Stimulated activated CD8-positive, alpha-beta memory T cell treated with anti-CD3 and anti-CD28 coated beads, Interleukin-4, amount 100 ng/mL, for 24 hours (primary cell): ENCODE results near the gene ANKRD33.

Experiments used
- DNase-seq: peaks from one replicate; pipeline ENCODE4 v3.0.0-alpha.2; 2020; ENCODE audit warnings: low read depth

ANKRD33 gene

GRCh38 chr12:51904951-51905470 lies 17.1 kb downstream of the ANKRD33 start:
- DNase-seq = no peak

- no peak for DNase-seq
Observed at GRCh38 chr12:51905471-51906429, 17.8 kb downstream of the ANKRD33 start.

DNA sequence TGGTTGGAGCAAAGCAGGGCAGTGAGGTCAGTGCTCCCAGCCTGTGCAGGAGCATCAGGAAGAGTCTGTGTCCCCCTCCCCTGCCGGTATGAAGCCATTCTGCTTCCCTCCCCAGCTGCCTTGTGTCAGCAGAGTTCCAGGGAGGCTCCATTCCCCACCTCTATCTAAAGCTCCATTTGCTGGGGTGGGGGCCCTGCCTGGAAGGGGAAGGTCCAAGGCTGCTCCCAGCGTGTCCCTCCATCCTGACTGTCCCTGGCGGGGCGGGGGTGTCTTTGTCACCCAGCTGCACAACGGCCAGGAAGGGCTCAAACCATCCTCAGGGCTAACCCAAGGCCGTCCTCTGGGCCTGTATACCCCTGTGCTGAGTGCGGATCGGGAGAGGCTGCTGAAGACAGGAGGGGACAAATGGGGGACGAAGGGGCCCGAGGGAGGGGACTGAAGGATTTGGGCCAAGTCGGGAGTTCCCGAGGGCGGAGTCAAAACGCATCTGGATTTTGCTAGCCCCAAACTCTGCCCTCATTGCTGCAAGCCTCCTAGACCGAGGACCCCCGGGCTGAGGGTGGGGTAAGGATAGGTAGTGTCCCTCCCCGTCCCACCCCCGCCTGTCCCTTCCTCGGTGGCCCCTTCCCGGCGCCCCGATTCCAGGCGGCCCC lies 18.7 kb downstream of the ANKRD33 start:
- no peak for DNase-seq

- DNase-seq = no peak
Observed at GRCh38 chr12:51907083-51907855, 19.4 kb downstream of the ANKRD33 start, which contains the start of gene ACVRL1. ACVRL1 (plus strand) TSS chr12:51907504; CDS start chr12:51912475, 4,971 bp downstream.

DNA sequence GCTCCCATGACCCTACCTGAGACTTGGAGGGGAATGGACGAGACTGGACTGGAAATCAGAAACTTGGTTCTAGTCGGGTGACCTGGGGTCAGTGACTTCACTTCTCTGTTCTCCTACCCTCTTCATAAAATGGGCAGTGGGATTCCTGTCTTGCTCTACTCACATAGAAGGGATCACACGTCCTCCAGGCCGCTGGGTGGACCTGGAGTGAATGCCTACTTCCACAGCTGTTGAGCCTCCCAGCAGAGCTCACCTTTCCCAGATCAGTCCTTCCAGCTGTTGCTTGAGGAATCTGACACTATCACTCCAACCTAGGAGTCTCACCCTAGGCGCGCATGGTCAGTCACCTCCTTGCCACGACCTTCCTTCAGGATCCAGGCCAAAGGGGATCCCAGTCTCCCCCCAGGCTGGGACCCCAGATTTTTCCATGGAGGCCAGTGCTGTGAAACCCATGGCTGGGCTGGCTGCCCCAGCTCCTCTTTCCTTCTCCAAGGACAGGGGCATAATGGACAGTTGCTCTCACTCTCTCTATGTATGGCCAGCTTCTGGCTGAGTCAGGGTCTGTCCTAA lies 20.0 kb downstream of the ANKRD33 start:
- no peak for DNase-seq

- no peak for DNase-seq
Observed at GRCh38 chr12:51908876-51909592, 21.1 kb downstream of the ANKRD33 start.

DNA sequence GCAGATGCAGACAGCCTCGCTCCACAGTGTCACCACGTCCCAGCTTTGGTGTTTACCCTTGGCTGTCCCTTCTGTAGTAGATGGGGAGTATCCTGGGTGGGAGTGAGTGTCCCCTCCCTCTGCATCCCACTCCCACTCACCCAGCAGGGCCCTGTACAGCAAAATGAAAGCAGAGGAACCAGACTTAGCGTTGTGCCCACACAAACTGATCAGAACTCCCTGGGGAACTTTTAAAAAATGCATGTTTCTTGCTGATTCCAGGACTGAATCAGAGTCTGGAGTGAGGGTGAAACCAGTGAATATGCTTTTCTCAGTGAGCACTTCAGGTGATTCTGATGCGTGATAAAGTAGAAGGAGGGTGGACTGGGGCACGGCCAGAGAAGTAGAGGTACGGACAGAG lies 22.3 kb downstream of the ANKRD33 start:
- no peak for DNase-seq

- DNase-seq = no peak
Observed at GRCh38 chr12:51910691-51911090, 22.8 kb downstream of the ANKRD33 start.

DNA sequence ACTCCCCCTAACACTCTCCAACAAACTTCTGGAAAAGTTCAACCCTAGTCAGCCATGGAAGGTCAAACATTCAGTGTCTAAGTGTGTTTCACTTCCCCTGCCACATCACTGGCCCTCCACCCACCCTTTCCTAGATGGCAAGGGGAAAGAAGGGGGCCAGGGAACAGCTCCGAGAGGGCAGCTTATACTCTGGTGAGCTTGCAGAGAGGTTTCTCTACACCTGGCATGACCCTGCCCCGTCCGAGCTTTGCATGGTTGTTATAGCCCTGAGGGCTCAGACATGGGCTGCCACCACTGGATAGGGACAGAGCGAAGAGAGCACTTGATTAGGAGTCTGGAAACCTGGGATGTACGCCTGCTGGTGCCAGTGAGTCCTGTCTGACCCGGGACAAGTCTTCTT lies 23.4 kb downstream of the ANKRD33 start:
- no peak for DNase-seq

DNA sequence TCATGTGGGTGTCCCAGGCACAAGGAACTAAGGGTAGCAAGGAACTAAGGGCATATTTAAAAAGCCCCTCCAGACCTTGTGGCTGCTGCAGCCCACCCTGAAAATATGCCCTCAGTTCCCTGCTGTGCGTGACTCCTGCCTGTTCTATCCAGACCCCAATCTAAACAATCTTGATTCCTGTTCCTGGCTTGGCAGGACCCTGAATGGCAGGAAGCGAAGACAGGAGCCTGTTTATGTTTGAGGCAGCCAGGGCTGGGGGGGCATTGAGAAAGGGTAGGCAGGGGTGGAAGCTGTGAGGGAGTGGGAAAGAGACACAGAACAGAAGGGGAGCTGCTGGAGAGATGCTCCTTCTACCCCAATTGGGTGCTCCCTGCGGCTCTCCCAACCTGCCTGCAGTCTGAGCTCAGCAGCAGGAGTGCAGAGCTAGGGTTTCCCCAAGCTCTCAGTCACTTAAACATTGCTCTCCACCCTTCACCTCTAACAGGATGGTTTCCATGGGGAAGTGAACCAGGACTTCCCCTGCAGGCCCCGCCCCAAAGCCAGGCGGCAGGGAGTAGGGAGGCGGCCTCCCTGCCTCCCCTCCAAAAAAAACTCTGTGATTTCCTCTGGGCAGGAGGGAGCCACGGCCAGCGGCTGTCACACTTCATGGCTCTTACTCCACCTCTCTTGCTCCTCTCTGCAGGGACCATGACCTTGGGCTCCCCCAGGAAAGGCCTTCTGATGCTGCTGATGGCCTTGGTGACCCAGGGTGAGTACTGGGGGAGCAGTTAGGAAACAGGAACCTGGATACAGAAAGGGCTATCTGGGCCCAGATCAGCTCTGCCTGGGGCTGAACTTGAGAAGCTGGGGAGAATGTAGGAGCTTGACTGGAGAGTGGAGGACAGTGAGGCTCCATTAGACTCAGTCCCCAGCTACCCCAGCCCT lies 24.1 kb downstream of the ANKRD33 start:
- DNase-seq = no peak

DNA sequence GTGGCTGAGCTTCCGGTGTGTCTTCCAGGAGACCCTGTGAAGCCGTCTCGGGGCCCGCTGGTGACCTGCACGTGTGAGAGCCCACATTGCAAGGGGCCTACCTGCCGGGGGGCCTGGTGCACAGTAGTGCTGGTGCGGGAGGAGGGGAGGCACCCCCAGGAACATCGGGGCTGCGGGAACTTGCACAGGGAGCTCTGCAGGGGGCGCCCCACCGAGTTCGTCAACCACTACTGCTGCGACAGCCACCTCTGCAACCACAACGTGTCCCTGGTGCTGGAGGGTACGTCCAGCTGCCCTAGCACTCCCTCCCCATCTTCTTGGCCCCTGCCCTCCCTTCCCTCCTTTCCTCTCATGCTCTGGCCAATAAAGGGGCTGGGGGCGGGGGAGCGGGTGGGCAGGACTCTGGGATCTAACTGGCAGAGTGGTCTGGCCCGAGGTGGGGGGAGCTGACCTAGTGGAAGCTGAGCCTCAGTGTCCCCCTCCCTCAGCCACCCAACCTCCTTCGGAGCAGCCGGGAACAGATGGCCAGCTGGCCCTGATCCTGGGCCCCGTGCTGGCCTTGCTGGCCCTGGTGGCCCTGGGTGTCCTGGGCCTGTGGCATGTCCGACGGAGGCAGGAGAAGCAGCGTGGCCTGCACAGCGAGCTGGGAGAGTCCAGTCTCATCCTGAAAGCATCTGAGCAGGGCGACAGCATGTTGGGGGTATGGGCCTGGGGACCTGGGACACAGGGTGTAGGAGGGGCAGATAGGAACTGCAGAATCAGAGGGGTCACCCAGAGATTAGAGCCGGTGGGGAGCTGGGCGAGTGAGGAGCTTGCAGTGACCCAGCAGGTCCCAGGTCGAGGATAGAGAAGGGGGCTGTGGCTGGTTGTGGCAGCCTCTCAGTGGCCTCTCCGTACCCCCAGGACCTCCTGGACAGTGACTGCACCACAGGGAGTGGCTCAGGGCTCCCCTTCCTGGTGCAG lies 25.4 kb downstream of the ANKRD33 start:
- DNase-seq = no peak

DNA sequence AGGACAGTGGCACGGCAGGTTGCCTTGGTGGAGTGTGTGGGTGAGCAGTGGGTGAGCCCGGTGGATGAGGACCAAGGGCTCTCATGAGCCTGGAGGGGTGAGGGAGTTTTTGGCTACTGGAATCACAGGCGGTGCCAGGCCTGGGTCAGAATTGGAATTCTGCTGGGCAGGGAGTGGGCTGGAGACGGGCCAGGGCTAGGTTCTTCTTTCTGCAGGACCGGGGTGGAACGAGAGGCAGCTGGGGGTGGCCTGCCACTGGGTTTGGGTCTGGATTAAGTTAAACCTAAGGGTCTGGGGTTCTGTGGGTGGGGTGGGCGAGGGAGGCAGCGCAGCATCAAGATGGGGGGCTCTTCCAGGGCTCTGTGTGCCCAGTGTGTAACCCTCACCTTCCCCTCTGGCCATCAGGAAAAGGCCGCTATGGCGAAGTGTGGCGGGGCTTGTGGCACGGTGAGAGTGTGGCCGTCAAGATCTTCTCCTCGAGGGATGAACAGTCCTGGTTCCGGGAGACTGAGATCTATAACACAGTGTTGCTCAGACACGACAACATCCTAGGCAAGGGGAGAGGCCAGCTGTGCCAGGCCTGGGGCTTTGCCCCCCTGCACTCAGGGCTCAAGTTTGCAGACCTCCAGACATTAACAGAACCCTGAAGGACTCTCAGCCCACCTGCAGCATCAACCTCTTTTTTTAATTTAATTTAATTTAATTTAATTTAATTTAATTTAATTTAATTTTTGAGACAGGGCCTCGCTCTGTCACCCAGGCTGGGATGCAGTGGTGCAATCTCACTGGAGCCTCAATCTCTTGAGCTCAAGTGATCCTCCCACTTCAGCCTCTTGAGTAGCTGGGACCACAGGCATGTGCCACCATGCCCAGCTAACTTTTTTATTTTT lies 26.4 kb downstream of the ANKRD33 start:
- no peak for DNase-seq

- no peak for DNase-seq
Observed at GRCh38 chr12:51915003-51915625, 27.2 kb downstream of the ANKRD33 start.

DNA sequence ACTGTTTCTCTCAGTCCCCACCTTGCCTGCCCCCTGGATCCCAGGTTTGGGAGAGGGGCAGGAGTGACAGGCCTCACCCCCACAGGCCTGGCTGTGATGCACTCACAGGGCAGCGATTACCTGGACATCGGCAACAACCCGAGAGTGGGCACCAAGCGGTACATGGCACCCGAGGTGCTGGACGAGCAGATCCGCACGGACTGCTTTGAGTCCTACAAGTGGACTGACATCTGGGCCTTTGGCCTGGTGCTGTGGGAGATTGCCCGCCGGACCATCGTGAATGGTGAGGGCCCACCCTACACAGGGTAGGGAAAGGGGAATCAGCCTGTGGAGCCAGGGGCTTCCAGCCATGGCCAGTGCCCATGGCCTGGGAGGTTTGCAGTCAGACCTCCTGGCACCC lies 28.0 kb downstream of the ANKRD33 start:
- no peak for DNase-seq

- DNase-seq = no peak
Observed at GRCh38 chr12:51917041-51917590, 29.2 kb downstream of the ANKRD33 start.

GRCh38 chr12:51917746-51918453 lies 30.0 kb downstream of the ANKRD33 start:
- DNase-seq = no peak
